Measurements from ENCODE around the gene PPP1R17. TPM values are rescaled to one million over a fixed set of nuclear protein-coding genes. Genes with fewer than 3 reads are reported as not detected.

PPP1R17 gene
- total RNA-seq, 6 donors from 2014 or later = not detected

GRCh38 chr7:31695859-31696614 is 9.0 kb downstream of the PPP1R17 start:
- H3K9me3 ChIP-seq = no peaks in the 10 kb centered on the region
- H3K27ac ChIP-seq = no peak overlapping the region
- 65 to 81% methylated on average over 6 of the region's 6 CpGs for WGBS, 2 donors
- H3K27me3 ChIP-seq = no peaks in the 10 kb centered on the region
- H3K4me3 ChIP-seq = no peak overlapping the region
- TF ChIP-seq POLR2AphosphoS5 (IDR thresholded peaks at IDR 0.05) = no peak
- no peak for TF ChIP-seq EP300 (IDR thresholded peaks at IDR 0.05)
- TF ChIP-seq POLR2A (IDR thresholded peaks at IDR 0.05) = no peak
- TF ChIP-seq CTCF (IDR thresholded peaks at IDR 0.05) = no peak
- no peaks in the 10 kb centered on the region for H3K36me3 ChIP-seq
- ATAC-seq (ENCODE audit: low FRiP score in 2 of 2) (peak in 1 of 2 donors; percentile 88), DNase-seq (no peak)
- H3K4me1 ChIP-seq = no peaks in the 10 kb centered on the region

- Histone ChIP-seq H3K36me3 (no peaks in the 10 kb centered on the region), H3K4me3 (no peak overlapping the region), H3K9me3 (no peaks in the 10 kb centered on the region), H3K27ac (no peak overlapping the region), H3K4me1 (no peaks in the 10 kb centered on the region), H3K27me3 (no peaks in the 10 kb centered on the region)
- DNase-seq = no peak
- 61 to 73% methylated on average over 2 of the region's 2 CpGs for WGBS, 2 donors
- TF ChIP-seq EP300 (IDR thresholded peaks at IDR 0.05) (no peak), CTCF (IDR thresholded peaks at IDR 0.05) (no peak)
- no peak for ATAC-seq (ENCODE audit: low FRiP score in 2 of 2)
These were observed 12.0 kb downstream of the PPP1R17 start for GRCh38 chr7:31699050-31699449.

DNA sequence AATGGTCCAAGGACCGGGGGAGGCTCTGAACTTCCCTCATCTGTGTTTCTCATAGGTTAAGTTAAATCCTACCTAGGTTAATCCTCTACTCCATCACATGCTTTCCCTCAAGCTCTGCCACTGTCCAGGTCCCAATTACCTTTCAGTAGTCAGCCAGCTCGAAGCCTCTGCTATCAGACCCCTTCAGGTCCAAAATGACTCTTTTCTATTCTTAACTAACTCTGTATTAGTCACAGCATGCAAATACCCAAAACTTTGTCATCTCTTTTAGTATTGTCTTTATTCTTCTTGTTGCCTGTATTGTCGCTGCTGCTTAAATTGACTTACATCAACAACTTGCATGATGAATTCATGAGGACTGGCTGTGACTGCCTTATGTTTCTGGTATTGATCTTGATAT is 15.3 kb downstream of the PPP1R17 start:
- TF ChIP-seq CTCF (IDR thresholded peaks at IDR 0.05) (no peak), EP300 (IDR thresholded peaks at IDR 0.05) (no peak), POLR2A (IDR thresholded peaks at IDR 0.05) (no peak), POLR2AphosphoS5 (IDR thresholded peaks at IDR 0.05) (no peak)
- H3K36me3 ChIP-seq = no peaks in the 10 kb centered on the region
- DNase-seq (no peak), ATAC-seq (ENCODE audit: low FRiP score in 2 of 2) (no peak)
- no peaks in the 10 kb centered on the region for H3K27me3 ChIP-seq
- 84 to 85% methylated on average over 3 of the region's 3 CpGs for whole genome bisulfite sequencing, 2 donors
- H3K9me3 ChIP-seq = no peaks in the 10 kb centered on the region
- no peak overlapping the region for H3K27ac ChIP-seq
- H3K4me1 ChIP-seq = no peaks in the 10 kb centered on the region
- H3K4me3 ChIP-seq = no peak overlapping the region

DNA sequence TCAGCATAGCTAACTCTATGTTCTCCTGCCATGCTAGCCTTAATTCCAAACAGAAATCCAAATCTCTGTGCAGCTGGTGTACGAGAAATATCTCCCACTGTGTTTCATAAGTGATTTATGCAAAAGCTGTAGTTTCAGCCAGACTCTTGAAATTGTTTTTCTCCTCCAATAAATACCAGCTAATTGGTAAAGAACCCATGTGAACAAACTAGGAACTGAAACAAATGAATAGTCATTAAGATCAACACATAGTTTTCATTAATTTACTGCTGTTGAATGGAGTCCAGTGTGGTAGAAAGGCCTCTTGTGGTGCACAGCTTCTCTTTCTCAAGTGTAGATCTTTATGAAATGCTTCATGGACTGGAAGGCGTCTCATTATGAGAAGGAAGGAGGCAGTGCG is 18.4 kb downstream of the PPP1R17 start:
- no peak for DNase-seq
- WGBS, 2 donors = 88 to 95% methylated on average over 3 of the region's 3 CpGs

More for the DNA sequence above, 18.4 kb downstream of the PPP1R17 start:
- Histone ChIP-seq H3K27me3 (no peaks in the 10 kb centered on the region), H3K9me3 (no peaks in the 10 kb centered on the region), H3K4me1 (no peaks in the 10 kb centered on the region), H3K27ac (no peak overlapping the region), H3K4me3 (no peak overlapping the region), H3K36me3 (no peaks in the 10 kb centered on the region)
- ATAC-seq (ENCODE audit: low FRiP score in 2 of 2) = no peak
- TF ChIP-seq CTCF (IDR thresholded peaks at IDR 0.05) = no peak
- no peak for TF ChIP-seq POLR2AphosphoS5 (IDR thresholded peaks at IDR 0.05)
- TF ChIP-seq POLR2A (IDR thresholded peaks at IDR 0.05) = no peak
- TF ChIP-seq EP300 (IDR thresholded peaks at IDR 0.05) = no peak

All from upper lobe of left lung (tissue), 6 donors.